ENCODE data around the gene PPP1CA. TPM values are rescaled to one million over a fixed set of nuclear protein-coding genes. Genes with fewer than 3 reads are reported as not detected.

Gene PPP1CA
- total RNA-seq, 1 donor from 2014 or later, result 103 TPM

GRCh38 chr11:67442504-67443404 lies 41.1 kb upstream of the PPP1CA start:
- no peak for DNase-seq (ENCODE audit: low spot score in 2 of 2, unreplicated experiment in 2 of 2)

GRCh38 chr11:67441731-67442351 lies 40.2 kb upstream of the PPP1CA start:
- H3K4me3 Mint-ChIP-seq, result peak overlapping the region; percentile 81
- TF ChIP-seq CTCF (IDR thresholded peaks at IDR 0.05; ENCODE audit: unreplicated experiment), result no peak
- H3K36me3 Mint-ChIP-seq, result no peaks in the 10 kb centered on the region
- H3K27ac Mint-ChIP-seq, result peak overlapping the region; percentile 19
- no peaks in the 10 kb centered on the region for H3K9me3 Mint-ChIP-seq
- no peaks in the 10 kb centered on the region for H3K27me3 Mint-ChIP-seq (ENCODE audit: low read depth)
- H3K4me1 Mint-ChIP-seq, result peaks cover 14% of the 10 kb centered on the region
- DNase-seq (ENCODE audit: low spot score in 2 of 2, unreplicated experiment in 2 of 2), result no peak

More at GRCh38 chr11:67442504-67443404, 41.1 kb upstream of the PPP1CA start:
- Mint-ChIP-seq H3K36me3 (no peaks in the 10 kb centered on the region), H3K4me3 (peak overlapping the region; percentile 81), H3K27me3 (ENCODE audit: low read depth) (no peaks in the 10 kb centered on the region), H3K27ac (peak overlapping the region; percentile 97), H3K9me3 (no peaks in the 10 kb centered on the region), H3K4me1 (peaks cover 14% of the 10 kb centered on the region)
- TF ChIP-seq CTCF (IDR thresholded peaks at IDR 0.05; ENCODE audit: unreplicated experiment), result no peak

- peak overlapping the region; percentile 30 for H3K4me3 Mint-ChIP-seq
- peaks cover 17% of the 10 kb centered on the region for H3K4me1 Mint-ChIP-seq
- H3K27me3 Mint-ChIP-seq (ENCODE audit: low read depth), result no peaks in the 10 kb centered on the region
- H3K36me3 Mint-ChIP-seq, result no peaks in the 10 kb centered on the region
- H3K9me3 Mint-ChIP-seq, result no peaks in the 10 kb centered on the region
- no peak for TF ChIP-seq CTCF (IDR thresholded peaks at IDR 0.05; ENCODE audit: unreplicated experiment)
- no peak for DNase-seq (ENCODE audit: low spot score in 2 of 2, unreplicated experiment in 2 of 2)
- H3K27ac Mint-ChIP-seq, result no peak overlapping the region
Measured at GRCh38 chr11:67441098-67441563, 39.5 kb upstream of the PPP1CA start.

GRCh38 chr11:67440229-67441097 lies 38.8 kb upstream of the PPP1CA start:
- Mint-ChIP-seq H3K27me3 (ENCODE audit: low read depth) (no peaks in the 10 kb centered on the region), H3K9me3 (no peaks in the 10 kb centered on the region), H3K4me3 (no peak overlapping the region), H3K36me3 (peaks cover under 1% of the 10 kb centered on the region), H3K27ac (no peak overlapping the region), H3K4me1 (peaks cover 16% of the 10 kb centered on the region)
- no peak for DNase-seq (ENCODE audit: low spot score in 2 of 2, unreplicated experiment in 2 of 2)
- no peak for TF ChIP-seq CTCF (IDR thresholded peaks at IDR 0.05; ENCODE audit: unreplicated experiment)

All from mesothelial cell of epicardium (in vitro differentiated cells).